ENCODE data around the gene NPY2R.

NPY2R gene

DNA sequence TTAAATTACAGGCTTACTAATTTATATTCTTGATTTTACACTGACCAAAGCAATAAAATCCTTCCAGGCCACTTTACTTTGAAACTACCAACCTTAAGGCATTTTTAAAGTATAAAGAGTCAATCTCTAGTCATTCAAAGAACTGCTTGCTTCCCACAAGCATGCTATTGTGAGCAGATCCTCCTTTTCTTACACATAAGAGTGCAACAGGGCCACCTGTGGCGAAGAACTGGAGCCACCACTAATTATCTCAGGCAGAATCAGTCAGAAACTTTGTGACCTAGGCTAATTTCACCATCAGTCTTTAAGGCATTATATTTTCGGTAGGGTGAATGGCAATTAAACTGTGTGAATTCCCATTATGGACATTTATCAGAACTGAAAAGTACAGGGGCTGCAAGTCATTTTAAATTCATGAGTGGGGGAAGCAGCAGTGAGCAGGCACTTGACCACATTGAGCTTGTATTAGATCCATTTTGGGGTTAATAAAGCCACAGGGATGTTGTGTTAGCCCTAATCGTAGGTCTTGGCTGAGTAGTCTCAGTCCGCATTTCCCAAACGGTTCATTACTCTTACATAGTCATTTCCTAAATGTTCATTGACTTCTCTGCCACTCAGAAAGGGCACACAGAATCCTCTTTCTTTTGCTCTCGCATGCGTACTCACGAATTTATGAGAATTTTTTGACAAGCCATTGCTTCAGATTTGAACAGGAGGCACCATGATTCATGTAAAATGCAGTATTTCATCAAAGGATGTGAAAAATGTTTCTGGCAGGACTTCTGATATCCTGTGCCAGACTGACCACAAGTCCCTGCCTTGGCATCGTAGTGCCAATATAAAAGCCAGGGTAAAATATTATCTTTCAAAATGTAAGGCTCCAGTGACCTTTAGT, 39.8 kb downstream of the NPY2R start:
- DNase-seq (ENCODE audit: low read depth, low spot score) = no peak

DNA sequence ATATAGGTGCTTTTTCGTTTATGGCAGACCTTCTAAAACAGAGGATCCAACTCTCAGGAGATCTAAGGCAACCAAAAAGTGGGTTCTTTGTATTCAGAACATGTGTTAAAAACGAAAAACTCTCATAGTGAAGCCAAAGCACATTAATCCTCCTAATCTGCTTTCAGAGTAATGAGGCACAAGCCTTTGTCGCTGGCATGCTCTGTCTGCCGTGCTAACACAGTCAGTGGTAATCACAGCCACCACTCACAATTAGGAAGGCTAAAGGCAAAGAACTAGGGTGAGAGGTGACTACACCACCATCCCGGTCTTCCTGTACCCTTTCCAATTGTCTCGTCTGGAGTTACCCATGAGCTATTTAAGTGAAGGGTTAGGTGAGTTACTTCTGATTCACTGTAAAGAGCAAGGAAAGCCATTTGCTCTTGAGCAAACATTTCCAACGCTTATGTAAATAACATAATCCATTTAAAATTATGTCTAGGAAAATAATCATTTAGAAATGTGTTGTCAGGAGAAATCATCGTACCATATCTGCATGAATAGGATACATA, 40.7 kb downstream of the NPY2R start:
- DNase-seq (ENCODE audit: low read depth, low spot score) = no peak

DNA sequence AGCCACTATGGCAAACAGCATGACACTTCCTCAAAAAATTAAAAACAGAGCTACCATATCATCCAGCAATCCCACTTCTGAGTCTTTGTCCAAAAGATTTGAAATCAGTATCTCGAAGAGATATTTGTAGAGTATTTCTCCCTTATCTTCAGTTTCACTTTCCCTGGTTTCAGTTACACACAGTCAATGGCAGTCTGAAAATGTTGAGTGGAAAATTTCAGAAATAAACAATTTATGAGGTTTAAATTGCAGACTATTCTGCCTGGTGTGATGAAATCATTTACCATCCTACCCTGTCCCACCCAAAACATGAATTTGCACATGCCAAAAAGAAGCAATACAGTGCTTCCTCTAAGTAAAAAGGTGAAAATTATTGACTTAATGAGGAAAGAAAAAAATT, 43.9 kb downstream of the NPY2R start:
- no peak for DNase-seq (ENCODE audit: low read depth, low spot score)

DNA sequence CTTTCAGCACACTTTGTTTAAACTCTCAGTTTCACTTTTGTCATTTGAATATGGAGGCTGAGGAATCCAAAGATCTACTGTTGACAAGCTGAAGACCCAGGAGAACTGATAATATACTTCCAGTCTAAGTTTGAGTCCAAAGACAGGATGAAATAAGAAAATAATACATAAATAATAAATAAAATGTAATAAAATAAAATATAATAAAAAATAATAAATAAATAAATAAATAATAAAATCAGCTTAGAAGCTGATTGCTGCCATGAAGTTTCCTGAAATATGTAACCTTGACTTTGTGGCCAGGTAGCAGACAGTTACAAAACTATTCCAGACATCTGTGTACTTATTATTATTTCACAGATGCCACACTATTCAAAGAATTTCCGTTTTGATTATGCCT, 55.0 kb downstream of the NPY2R start:
- no peak for DNase-seq (ENCODE audit: low read depth, low spot score)

DNA sequence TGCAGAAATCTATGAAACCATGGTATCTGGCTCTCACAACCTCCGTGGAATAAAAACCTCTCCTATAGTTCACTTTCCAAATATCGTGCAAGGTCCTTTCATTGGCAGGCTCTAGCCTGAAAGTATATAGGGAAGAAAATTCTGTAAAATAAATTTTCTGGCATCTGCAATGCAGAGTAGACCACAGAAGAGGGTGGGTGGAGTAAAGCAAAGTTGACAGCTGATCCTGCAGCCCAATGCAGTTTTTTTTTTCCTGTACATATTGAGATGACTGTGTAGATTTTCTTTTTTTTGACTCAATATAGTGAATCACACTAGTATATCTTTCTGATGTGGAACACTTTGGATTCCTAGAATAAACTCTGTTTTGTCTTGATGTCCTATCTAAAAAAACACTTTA, 56.7 kb downstream of the NPY2R start:
- no peak for DNase-seq (ENCODE audit: low read depth, low spot score)
